ENCODE measurements around the gene MEGF8. TPM values are rescaled to one million over a fixed set of nuclear protein-coding genes. Genes with fewer than 3 reads are reported as not detected.

MEGF8 gene
- total RNA-seq, 2 experiments from 2014 or later: 4.2 to 4.7 TPM

DNA sequence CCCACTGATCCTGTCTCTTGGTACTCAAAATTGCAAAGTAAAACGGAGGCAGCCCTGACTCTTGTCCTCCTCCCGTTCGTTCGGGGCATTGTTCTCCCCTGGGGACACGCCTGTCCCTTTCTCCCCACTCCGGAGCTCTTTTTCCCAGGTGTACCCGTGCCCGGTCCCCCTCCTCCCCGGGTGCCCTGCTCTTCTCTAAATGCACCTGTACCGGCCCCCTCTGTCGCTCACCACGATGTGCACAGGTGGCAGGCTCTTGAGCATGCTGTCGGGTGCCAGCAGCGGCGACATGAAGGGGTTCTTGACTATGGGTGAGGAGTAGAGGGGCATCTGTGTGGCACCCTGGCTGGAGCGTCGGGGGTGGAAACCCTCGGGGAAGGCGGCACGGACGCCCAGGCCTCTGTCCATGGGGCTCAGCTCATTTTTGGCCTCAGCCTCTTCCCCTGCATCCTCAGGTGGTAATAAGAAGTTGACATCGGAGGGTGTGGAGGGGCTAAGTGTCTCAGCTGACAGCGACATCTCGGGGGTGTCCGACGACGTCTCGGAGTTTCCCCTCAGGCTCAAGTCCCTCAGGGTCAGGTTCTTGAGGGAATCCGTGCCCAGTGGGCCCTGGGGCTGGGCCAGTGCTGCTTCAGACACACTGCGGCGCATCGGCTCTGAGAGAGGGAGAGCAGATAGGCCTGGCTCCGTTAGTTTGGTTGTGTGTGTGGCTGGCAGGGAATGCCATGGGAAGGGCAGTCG is 77.1 kb downstream of the MEGF8 start:
- peaks cover 29% of the 10 kb centered on the region for H3K4me1 Mint-ChIP-seq
- ChIA-PET POLR2A (interaction anchor here (2.1 kb wide), 1 partner anchor 8 kb away, joined by 4 read pairs; no protein-coding TSS in a partner anchor), CTCF (interaction anchor here (1.3 to 1.9 kb wide), 3 partner anchors 18 to 39 kb away, joined by 4 to 9 read pairs (median 8); no protein-coding TSS in a partner anchor)
- H3K9me3 Mint-ChIP-seq: no peaks in the 10 kb centered on the region
- H3K27me3 Mint-ChIP-seq: no peaks in the 10 kb centered on the region
- H3K36me3 Mint-ChIP-seq (ENCODE audit: low read depth): peaks cover 32% of the 10 kb centered on the region
- peak overlapping the region; percentile 64 for H3K4me3 Mint-ChIP-seq
- no peak overlapping the region for H3K27ac Mint-ChIP-seq
- DNase-seq: no peak

DNA sequence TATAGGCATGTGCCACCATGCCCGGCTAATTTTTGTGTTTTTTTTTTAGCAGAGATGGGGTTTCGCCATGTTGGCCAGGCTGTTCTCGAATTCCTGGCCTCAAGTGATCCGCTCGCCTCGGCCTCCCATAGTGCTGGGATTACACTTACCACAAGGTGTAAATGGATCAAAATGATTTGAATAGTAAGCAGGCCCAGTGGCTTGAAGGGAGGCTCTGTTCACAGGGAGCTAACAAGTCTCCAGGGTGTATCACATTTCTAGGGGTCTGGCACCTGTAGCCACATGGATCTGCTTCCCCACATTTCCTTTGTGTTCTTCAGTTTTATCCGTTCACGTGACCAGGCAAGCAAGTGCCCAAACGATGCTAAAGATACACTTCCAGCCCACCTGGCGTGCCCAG is 78.2 kb downstream of the MEGF8 start:
- no peak overlapping the region for H3K27ac Mint-ChIP-seq
- no peak for DNase-seq
- no peaks in the 10 kb centered on the region for H3K27me3 Mint-ChIP-seq
- ChIA-PET POLR2A (no interaction called here), CTCF (no interaction called here)
- no peak overlapping the region for H3K4me3 Mint-ChIP-seq
- H3K36me3 Mint-ChIP-seq (ENCODE audit: low read depth): peaks cover 40% of the 10 kb centered on the region
- H3K4me1 Mint-ChIP-seq: peaks cover 23% of the 10 kb centered on the region
- no peaks in the 10 kb centered on the region for H3K9me3 Mint-ChIP-seq

GRCh38 chr19:42406111-42406510 is 80.7 kb downstream of the MEGF8 start:
- peaks cover 40% of the 10 kb centered on the region for H3K36me3 Mint-ChIP-seq (ENCODE audit: low read depth)
- DNase-seq: no peak
- ChIA-PET POLR2A (interaction anchor here (0.8 to 2.2 kb wide), 2 partner anchors 10 to 14 kb away, joined by 3 to 10 read pairs; no protein-coding TSS in a partner anchor), CTCF (interaction anchor here (1.8 kb wide), 1 partner anchor 14 kb away, joined by 6 read pairs; no protein-coding TSS in a partner anchor)
- H3K4me3 Mint-ChIP-seq: no peak overlapping the region
- H3K27ac Mint-ChIP-seq: no peak overlapping the region
- peaks cover 13% of the 10 kb centered on the region for H3K4me1 Mint-ChIP-seq
- no peaks in the 10 kb centered on the region for H3K9me3 Mint-ChIP-seq
- no peaks in the 10 kb centered on the region for H3K27me3 Mint-ChIP-seq

- no peak for DNase-seq
- POLR2A ChIA-PET: interaction anchor here (2.2 kb wide), 1 partner anchor 11 kb away, joined by 10 read pairs; no protein-coding TSS in a partner anchor
- Mint-ChIP-seq H3K4me3 (no peak overlapping the region), H3K27me3 (no peaks in the 10 kb centered on the region), H3K36me3 (ENCODE audit: low read depth) (peaks cover 40% of the 10 kb centered on the region), H3K27ac (no peak overlapping the region), H3K9me3 (no peaks in the 10 kb centered on the region), H3K4me1 (peaks cover 5% of the 10 kb centered on the region)
- CTCF ChIA-PET: interaction anchor here (1.8 kb wide), 1 partner anchor 13 kb away, joined by 6 read pairs; no protein-coding TSS in a partner anchor
These were observed 81.8 kb downstream of the MEGF8 start for GRCh38 chr19:42407085-42407815.

GRCh38 chr19:42407816-42408175 is 82.4 kb downstream of the MEGF8 start:
- CTCF ChIA-PET: interaction anchor here (1.8 kb wide), 1 partner anchor 12 kb away, joined by 6 read pairs; no protein-coding TSS in a partner anchor

DNA sequence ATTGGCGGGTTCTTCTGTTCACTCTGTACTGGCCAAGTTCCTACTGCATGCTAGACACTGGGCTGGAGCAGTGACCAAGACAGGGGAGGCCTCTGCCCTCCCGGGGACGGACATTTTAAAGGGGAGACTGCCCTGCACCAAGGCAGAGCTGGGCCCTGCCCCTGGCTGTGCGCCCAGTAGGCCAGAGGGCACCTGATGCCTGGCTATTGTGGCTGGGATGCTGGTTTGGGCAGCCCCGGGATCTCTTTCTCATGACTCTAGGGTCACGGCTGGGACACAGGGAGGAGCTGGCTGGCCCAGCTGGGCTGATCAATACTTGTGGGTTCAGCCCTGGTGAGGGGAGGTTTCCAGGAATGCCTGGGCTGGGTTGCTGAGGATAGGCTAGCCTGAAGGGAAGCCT is 84.0 kb downstream of the MEGF8 start:
- no peak overlapping the region for H3K27ac Mint-ChIP-seq
- H3K27me3 Mint-ChIP-seq: no peaks in the 10 kb centered on the region
- no peaks in the 10 kb centered on the region for H3K9me3 Mint-ChIP-seq
- H3K4me3 Mint-ChIP-seq: no peak overlapping the region
- POLR2A ChIA-PET: no interaction called here
- CTCF ChIA-PET: no interaction called here
- peaks cover 33% of the 10 kb centered on the region for H3K36me3 Mint-ChIP-seq (ENCODE audit: low read depth)
- no peak for DNase-seq
- H3K4me1 Mint-ChIP-seq: peaks cover 3% of the 10 kb centered on the region

More at GRCh38 chr19:42407816-42408175, 82.4 kb downstream of the MEGF8 start:
- Mint-ChIP-seq H3K27ac (no peak overlapping the region), H3K9me3 (no peaks in the 10 kb centered on the region), H3K27me3 (no peaks in the 10 kb centered on the region), H3K36me3 (ENCODE audit: low read depth) (peaks cover 39% of the 10 kb centered on the region), H3K4me3 (no peak overlapping the region), H3K4me1 (peaks cover 3% of the 10 kb centered on the region)
- POLR2A ChIA-PET: no interaction called here
- no peak for DNase-seq

GRCh38 chr19:42410371-42410770 is 84.9 kb downstream of the MEGF8 start:
- ChIA-PET CTCF (no interaction called here), POLR2A (no interaction called here)
- H3K27me3 Mint-ChIP-seq: no peaks in the 10 kb centered on the region
- H3K4me3 Mint-ChIP-seq: no peak overlapping the region
- no peaks in the 10 kb centered on the region for H3K9me3 Mint-ChIP-seq
- H3K4me1 Mint-ChIP-seq: peaks cover 3% of the 10 kb centered on the region
- no peak for DNase-seq
- H3K27ac Mint-ChIP-seq: no peak overlapping the region
- peaks cover 27% of the 10 kb centered on the region for H3K36me3 Mint-ChIP-seq (ENCODE audit: low read depth)

- POLR2A ChIA-PET: interaction anchor here (0.8 kb wide), 1 partner anchor 10 kb away, joined by 4 read pairs; no protein-coding TSS in a partner anchor
These were observed 86.2 kb downstream of the MEGF8 start for GRCh38 chr19:42411581-42412178.

DNA sequence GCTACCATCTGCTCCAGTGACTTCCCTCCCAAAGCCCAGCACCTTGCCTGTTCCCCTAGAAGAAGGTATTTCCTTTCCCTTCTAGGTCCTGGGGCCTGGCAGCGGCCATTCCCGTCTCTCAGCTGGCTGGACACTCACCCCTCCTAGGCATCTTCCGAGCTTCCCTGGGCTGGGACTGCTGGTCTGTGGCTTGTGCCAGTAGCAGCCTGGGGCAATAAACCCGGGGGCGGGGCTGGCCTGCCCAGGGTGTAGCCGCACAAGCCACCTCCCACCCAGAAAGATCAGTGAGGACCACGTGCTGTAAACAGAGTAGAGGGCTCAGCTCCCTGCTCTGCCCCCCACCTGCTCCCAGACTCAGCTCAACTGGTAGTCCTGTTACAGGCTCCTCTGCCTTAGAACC is 86.8 kb downstream of the MEGF8 start:
- Mint-ChIP-seq H3K36me3 (ENCODE audit: low read depth) (peaks cover 16% of the 10 kb centered on the region), H3K4me1 (peaks cover 3% of the 10 kb centered on the region), H3K27me3 (no peaks in the 10 kb centered on the region), H3K4me3 (no peak overlapping the region), H3K9me3 (no peaks in the 10 kb centered on the region), H3K27ac (no peak overlapping the region)
- CTCF ChIA-PET: no interaction called here
- no peak for DNase-seq
- POLR2A ChIA-PET: interaction anchor here (1.0 kb wide), 1 partner anchor 15 kb away, joined by 4 read pairs; no protein-coding TSS in a partner anchor

More at GRCh38 chr19:42411581-42412178, 86.2 kb downstream of the MEGF8 start:
- Mint-ChIP-seq H3K27ac (no peak overlapping the region), H3K4me1 (peaks cover 3% of the 10 kb centered on the region), H3K4me3 (no peak overlapping the region), H3K36me3 (ENCODE audit: low read depth) (peaks cover 21% of the 10 kb centered on the region), H3K9me3 (no peaks in the 10 kb centered on the region), H3K27me3 (no peaks in the 10 kb centered on the region)
- CTCF ChIA-PET: no interaction called here
- no peak for DNase-seq

GRCh38 chr19:42412661-42413076 is 87.2 kb downstream of the MEGF8 start:
- CTCF ChIA-PET: interaction anchor here (1.1 kb wide), 1 partner anchor 10 kb away, joined by 3 read pairs; no protein-coding TSS in a partner anchor

DNA sequence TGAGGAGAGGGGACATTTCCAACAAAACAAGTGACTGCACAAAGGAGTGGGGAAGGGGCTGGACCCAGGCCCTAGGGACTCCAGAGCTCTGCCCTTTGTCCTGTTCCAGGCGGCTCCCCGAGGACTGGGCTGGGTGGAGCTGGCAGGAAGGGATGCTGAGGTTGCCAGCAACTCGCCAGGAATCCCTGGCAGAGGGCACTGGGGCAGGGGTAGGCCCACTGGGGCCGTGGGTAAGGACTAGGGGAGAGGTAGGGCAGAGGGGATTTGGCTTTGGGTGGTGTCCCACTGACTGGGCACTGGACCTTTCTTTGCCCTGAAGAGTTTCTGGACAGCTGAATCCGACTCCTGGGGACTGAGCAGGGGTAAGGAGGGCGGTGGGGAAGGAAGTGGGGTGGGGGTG is 93.9 kb downstream of the MEGF8 start:
- peaks cover 4% of the 10 kb centered on the region for H3K36me3 Mint-ChIP-seq (ENCODE audit: low read depth)
- H3K4me1 Mint-ChIP-seq: peaks cover 40% of the 10 kb centered on the region
- no peaks in the 10 kb centered on the region for H3K27me3 Mint-ChIP-seq
- no peak for DNase-seq
- no peak overlapping the region for H3K27ac Mint-ChIP-seq
- ChIA-PET POLR2A (interaction anchor here (1.0 to 1.4 kb wide), 4 partner anchors 19 to 110 kb away, joined by 3 to 4 read pairs (median 4); no protein-coding TSS in a partner anchor), CTCF (interaction anchor here (1.1 to 4.3 kb wide), 10 partner anchors 12 to 110 kb away, joined by 3 to 35 read pairs (median 10); partner anchors contain the start of gene CEACAM1)
- no peaks in the 10 kb centered on the region for H3K9me3 Mint-ChIP-seq
- no peak overlapping the region for H3K4me3 Mint-ChIP-seq

More at GRCh38 chr19:42412661-42413076, 87.2 kb downstream of the MEGF8 start:
- POLR2A ChIA-PET: interaction anchor here (1.0 kb wide), 1 partner anchor 15 kb away, joined by 4 read pairs; no protein-coding TSS in a partner anchor
- DNase-seq: no peak
- peaks cover 14% of the 10 kb centered on the region for H3K36me3 Mint-ChIP-seq (ENCODE audit: low read depth)
- H3K27ac Mint-ChIP-seq: no peak overlapping the region
- H3K4me3 Mint-ChIP-seq: no peak overlapping the region
- H3K9me3 Mint-ChIP-seq: no peaks in the 10 kb centered on the region
- peaks cover 3% of the 10 kb centered on the region for H3K4me1 Mint-ChIP-seq
- no peaks in the 10 kb centered on the region for H3K27me3 Mint-ChIP-seq

GRCh38 chr19:42420055-42420544 is 94.7 kb downstream of the MEGF8 start:
- H3K4me1 Mint-ChIP-seq: peaks cover 42% of the 10 kb centered on the region
- POLR2A ChIA-PET: interaction anchor here (0.9 to 1.4 kb wide), 5 partner anchors 14 to 109 kb away, joined by 3 to 4 read pairs (median 3); no protein-coding TSS in a partner anchor
- H3K27me3 Mint-ChIP-seq: no peaks in the 10 kb centered on the region
- CTCF ChIA-PET: interaction anchor here (0.6 to 4.3 kb wide), 21 partner anchors 12 to 1162 kb away, joined by 3 to 35 read pairs (median 6); partner anchors contain the start of genes CEACAM1 and POU2F2
- H3K9me3 Mint-ChIP-seq: no peaks in the 10 kb centered on the region
- H3K4me3 Mint-ChIP-seq: no peak overlapping the region
- H3K36me3 Mint-ChIP-seq (ENCODE audit: low read depth): peaks cover 4% of the 10 kb centered on the region
- DNase-seq: peak; percentile 85
- peak overlapping the region; percentile 49 for H3K27ac Mint-ChIP-seq
